GM12864 (cell line): ENCODE results near the gene NDRG2.

Experiments
- DNase-seq: peaks from one replicate; pipeline ENCODE4 v3.0.0-alpha.2; 2011; ENCODE audit warnings: low read depth
- H3K4me3 ChIP-seq: 2 replicates; pipeline ENCODE4 v1.5.1; 2011; ENCODE audit warnings: mild to moderate bottlenecking, low read depth, low read length, control low read depth
- CTCF ChIP-seq: IDR thresholded peaks from 2 replicates; pipeline ENCODE4 v1.5.1; 2011; ENCODE audit warnings: low read depth, mild to moderate bottlenecking, moderate library complexity, low read length, control low read depth, inconsistent platforms; ENCODE audit errors: missing control alignments

Gene NDRG2

GRCh38 chr14:21001218-21001617 lies 23.6 kb downstream of the NDRG2 start:
- DNase-seq: no peak
- H3K4me3 ChIP-seq: no peak overlapping the region
- no peak for TF ChIP-seq CTCF

- no peak overlapping the region for H3K4me3 ChIP-seq
- TF ChIP-seq CTCF: no peak
- DNase-seq: no peak
Observed at GRCh38 chr14:20999591-20999990, 25.3 kb downstream of the NDRG2 start.

- no peak for DNase-seq
Observed at GRCh38 chr14:20998674-20999366, 26.0 kb downstream of the NDRG2 start, which contains the start of gene SLC39A2. Gene SLC39A2 (plus strand): TSS chr14:20999293. CDS start chr14:20999447, 154 bp downstream.

GRCh38 chr14:20998139-20998538 lies 26.7 kb downstream of the NDRG2 start:
- TF ChIP-seq CTCF: no peak
- no peak for DNase-seq
- H3K4me3 ChIP-seq: no peak overlapping the region

More at GRCh38 chr14:20998674-20999366, 26.0 kb downstream of the NDRG2 start, which contains the start of gene SLC39A2:
- TF ChIP-seq CTCF: no peak
- H3K4me3 ChIP-seq: no peak within 1 kb of the TSS

GRCh38 chr14:20997564-20997963 lies 27.3 kb downstream of the NDRG2 start:
- no peak overlapping the region for H3K4me3 ChIP-seq
- TF ChIP-seq CTCF: no peak
- DNase-seq: no peak

- no peak for TF ChIP-seq CTCF
- DNase-seq: no peak
- no peak overlapping the region for H3K4me3 ChIP-seq
Observed at GRCh38 chr14:20997115-20997514, 27.7 kb downstream of the NDRG2 start.

GRCh38 chr14:20996521-20996920 lies 28.3 kb downstream of the NDRG2 start:
- H3K4me3 ChIP-seq: no peak overlapping the region
- no peak for DNase-seq

More at GRCh38 chr14:20996521-20996920, 28.3 kb downstream of the NDRG2 start:
- no peak for TF ChIP-seq CTCF
